SK-N-MC (cell line): ENCODE results near the gene ITGA2B.

Experiments
- EZH2 ChIP-seq: fragments of 200-600 bp; sonication (generic); IDR thresholded peaks from one replicate; pipeline ENCODE4 v1.6.1; 2017; ENCODE audit warnings: antibody characterized with exemption
- FOXP2 ChIP-seq: optimal IDR thresholded peaks from 2 replicates; pipeline ENCODE3; 2011; ENCODE audit warnings: mild to moderate bottlenecking, moderate library complexity; ENCODE audit not compliant: insufficient read depth; ENCODE audit errors: extremely low read length, control extremely low read depth
- POLR2AphosphoS5 ChIP-seq: IDR thresholded peaks from 2 replicates; pipeline ENCODE4 v1.6.1; 2012; ENCODE audit warnings: mild to moderate bottlenecking, low read depth, low read length, borderline replicate concordance

DNA sequence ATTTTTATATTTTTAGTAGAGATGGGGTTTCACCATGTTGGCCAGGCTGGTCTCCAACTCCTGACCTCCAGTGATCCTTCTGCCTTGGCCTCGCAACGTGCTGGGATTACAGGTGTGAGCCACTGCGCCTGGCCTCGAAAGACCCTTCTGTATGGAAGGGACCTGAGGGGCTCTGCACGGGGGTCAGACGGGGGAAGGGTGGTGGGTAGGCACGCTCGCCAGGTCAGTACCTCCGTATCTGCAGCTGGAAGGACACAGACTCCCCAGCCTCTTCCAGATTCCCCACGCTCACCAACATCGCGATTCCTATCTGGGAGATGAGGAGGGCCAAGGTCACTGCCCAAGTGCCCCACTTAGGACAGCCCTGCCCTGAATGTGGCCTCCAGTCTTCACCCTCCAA, 12.7 kb downstream of the ITGA2B start:
- TF ChIP-seq EZH2, result no peak
- TF ChIP-seq POLR2AphosphoS5, result no peak
- no peak for TF ChIP-seq FOXP2
